NCI-H69 (cell line): Measurements from ENCODE around the gene PPP1R15B.
"Not testable (repeated sequence)": the region's sequence is repeated elsewhere in the genome, so short reads cannot be mapped to it uniquely, and the experiment has no call there.

Experiments used
- DNase-seq: peaks from one replicate; lab custom pipeline; 2025; lab: John Stamatoyannopoulos, UW

The PPP1R15B gene

DNA sequence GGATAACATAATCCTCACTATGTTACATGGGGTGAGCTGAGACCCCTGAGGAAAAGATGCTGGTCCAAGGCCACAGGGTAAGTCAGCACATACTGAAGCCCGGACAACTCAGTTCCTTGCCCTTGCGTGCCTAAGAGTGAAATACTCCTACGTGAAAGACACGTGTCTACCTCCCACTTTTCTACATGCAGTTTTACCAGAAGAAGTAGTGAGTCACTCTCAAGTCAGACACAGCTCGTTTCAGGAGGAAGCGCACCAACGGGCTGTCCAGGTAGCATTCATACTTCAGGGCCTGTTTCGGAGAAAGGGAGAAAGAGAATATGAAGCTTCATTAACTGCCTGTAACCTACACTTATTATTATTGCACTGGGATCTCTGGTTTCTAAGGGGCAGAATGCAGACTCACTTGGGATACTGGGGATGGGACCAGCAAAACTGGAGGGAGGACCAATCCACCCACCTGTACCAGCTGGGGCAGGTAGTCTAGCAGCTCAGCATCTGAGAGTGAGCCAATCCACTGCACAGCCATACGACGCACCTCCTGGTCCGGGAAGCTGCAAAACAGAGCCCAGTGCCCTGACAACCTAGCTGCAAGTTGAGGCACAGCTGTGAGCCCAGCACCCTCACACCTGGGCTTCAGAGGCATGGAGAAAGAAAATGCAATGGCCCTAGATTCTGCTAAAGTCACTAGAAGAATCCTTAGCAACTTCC lies 32.4 kb upstream of the PPP1R15B start:
- no peak for DNase-seq

DNA sequence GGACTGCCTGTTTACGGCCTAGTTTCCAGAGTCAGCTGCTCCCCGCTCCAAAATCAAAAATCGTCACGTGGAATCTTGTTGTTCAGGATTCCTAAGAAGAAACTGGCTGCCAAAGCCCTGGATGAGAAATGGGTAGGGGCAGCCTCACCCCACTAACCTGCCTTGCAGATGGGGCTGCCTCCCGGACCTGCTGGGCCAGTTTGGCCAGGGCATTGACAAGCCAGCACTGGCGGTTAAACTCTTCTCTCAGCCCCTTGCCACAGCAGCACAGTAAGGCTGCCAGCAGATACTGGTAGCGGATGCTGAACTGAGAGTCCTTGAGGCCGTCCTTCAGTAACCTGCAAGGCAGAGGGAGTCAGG lies 31.6 kb upstream of the PPP1R15B start:
- DNase-seq: peak; percentile 20

DNA sequence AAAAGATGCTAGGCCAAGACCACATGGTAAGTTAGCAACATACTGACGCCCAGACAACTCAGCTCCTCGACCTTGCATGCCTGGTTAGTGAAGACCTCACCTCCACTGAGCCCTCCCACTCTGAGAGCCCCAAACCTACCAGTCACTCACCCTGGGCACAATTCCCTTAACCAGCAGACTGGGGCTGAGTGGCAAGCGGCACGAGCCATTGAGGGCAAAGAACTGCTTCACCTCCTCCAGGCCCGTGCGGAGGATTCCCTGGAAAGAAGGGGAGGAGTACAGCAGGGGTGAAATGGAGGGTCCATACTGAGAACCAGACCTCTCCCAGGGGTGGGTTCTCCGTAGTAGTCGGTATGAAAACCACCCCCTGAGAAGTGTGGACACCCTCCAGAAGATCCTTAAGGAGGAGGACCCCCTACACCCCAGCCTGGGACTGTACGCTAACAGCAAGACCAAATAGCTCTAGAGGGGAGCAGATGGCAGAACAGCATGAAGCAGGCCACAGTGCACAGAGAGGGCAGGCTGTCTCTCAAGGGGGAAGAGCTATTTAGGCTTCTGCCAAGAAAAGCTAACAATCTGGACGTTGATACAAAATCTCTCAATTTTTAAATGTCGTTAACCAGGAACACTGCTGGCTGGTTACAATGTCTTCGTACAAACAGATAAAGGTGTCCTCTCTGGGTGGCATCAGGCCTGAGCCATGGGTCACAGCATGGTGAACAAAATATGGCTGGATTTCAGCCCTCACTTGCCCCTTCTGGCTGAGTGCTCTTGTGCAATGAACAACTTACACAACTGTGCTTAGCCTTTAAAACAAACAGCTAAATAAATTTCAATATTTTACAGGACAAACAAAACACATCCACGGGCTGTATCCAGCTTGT lies 31.0 kb upstream of the PPP1R15B start:
- peak; percentile 90 for DNase-seq

DNA sequence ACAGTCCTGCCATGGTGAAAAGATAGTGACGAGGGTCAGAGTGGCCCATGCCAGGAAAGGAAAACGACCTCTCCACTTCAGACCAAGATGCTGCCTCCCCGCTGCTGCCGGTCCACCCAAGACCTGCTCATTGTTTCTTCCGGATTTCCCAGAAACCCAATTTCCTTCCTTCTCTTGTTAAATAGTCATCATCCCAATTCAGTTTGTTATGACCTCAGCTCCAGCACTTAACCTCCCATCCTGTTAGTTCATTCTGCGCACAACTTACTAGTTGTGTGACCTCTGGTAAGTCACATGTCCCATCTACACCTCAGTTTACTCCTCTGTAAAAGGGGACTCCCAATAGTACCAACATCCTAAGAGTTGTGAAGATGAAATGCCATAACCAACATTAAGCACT lies 29.9 kb upstream of the PPP1R15B start:
- no peak for DNase-seq

DNA sequence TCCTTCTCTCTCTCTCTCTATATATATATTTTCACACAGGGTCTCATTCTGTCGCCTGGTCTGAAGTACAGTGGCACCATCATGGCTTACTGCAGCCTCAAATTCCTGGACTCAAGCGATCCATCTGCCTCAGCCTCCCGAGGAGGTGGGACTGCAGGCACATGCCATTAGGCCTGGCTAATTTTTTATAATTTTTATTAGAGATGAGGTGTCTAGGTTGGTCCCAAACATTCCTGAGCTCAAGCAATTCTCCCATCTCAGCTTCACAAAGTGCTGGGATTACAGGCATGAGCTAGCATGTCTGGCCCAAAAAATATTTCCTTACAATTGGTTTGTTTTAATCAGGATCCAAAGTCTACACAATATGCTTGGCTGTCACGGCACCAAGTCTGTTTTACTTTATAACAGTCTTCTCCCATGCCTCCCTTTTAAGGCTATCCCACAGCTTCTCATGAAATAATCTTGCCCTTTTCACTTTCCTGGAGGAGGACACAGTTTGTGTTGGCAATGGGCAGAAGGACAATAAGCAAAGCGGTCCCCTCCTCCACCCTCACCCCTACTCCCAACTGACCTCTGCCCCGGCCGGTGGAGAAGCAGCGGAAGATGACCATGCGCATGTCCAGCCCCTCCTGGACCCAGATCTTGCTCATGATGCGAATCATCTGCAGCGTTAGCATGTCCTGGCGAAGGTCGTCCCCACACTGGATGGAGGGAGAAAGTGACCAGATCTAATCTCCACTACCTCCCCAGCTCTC lies 28.2 kb upstream of the PPP1R15B start:
- DNase-seq: no peak

DNA sequence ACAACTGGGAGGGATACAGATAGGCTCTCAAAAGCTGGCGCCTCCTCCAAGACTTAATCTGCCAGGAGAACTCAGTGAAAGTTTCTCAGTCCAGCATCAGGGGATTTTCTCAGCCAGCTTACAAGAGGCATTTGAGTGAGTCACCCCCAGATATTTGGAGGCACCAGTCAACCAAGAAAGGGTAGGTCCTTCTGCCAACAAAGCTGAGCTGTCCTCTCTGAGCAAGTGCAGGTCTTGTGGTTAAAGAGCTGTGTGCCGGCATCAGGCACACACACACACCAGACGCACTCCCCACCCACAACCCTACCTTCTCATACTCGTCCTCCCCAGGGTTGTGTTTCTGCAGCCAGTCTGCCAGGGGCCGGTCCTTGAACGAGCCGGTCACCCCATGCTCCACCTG lies 27.0 kb upstream of the PPP1R15B start:
- DNase-seq: no peak

DNA sequence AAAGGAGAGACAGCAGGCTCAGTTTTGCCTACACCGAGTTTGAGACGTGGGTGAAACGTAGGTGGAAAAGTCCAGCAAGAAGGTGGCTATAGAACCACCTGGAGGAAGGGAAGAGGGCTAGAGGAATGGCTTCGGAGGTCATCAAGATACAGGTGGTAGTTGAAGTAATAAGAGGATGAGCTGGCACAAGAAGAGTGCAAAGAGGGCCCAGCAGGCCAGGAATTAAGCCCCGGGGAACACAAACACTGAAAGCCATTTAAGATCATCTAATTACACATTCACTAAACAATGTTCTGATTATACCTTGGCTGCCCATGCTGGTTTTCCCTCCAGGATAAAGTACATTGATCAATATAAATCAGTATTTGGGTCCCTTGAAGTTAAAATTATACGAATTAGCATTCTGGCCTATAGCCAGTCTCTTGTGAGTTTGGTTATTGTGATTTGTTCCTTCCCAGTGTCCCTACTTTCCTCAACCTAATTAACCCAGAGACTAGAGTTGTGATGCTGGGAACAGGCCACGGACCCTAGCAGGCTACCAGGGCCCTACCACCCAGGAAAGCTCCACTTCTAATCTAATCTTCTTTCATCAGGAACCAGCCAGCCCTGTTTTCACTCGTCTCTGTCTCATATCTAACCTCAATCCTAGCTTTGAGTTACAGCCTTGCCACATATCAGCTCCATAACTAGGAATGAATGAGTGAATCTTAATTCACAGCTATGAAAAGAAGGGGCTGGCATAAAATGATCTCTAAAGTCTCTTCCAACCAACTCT lies 26.4 kb upstream of the PPP1R15B start:
- DNase-seq: peak; percentile 95

DNA sequence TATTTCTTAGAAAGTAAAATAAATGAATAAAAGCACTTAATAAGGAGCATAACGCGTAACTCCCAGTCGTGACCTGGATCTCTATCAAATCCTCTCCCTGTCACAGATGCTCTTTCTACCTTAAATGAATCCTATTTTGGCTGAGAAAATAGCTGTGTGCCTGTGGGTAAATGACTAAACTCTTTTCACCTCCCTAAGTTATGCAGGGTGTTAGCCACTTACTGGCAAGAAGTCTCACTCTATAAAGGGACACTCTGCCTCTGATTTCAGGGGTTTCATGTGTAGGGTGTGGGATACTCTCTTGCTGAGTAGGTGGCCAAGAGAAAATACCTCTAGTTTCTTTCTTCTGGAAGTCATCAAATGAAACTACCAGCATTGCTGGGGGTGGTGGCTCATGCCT lies 24.3 kb upstream of the PPP1R15B start:
- DNase-seq: no peak

DNA sequence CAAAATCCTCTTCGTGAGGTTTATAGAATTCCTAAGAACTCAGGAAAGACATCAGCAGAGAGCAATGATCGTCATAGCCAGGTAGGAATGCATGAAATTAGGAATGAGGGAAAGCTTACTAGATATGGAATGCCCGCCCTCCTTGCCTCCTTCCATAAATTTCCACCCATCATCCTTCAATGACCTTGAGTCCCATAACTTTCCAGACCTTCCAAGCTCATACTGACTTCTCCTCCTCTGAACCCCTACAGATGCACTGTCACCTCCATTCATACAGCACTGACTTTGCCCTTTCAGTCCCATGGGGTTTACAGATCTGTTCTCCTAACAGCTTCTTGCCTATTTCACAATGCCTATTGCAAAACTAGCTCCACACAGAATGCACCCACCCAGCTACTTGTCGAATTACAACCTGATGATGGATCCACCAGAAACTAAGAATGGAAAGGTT lies 23.8 kb upstream of the PPP1R15B start:
- DNase-seq: no peak

DNA sequence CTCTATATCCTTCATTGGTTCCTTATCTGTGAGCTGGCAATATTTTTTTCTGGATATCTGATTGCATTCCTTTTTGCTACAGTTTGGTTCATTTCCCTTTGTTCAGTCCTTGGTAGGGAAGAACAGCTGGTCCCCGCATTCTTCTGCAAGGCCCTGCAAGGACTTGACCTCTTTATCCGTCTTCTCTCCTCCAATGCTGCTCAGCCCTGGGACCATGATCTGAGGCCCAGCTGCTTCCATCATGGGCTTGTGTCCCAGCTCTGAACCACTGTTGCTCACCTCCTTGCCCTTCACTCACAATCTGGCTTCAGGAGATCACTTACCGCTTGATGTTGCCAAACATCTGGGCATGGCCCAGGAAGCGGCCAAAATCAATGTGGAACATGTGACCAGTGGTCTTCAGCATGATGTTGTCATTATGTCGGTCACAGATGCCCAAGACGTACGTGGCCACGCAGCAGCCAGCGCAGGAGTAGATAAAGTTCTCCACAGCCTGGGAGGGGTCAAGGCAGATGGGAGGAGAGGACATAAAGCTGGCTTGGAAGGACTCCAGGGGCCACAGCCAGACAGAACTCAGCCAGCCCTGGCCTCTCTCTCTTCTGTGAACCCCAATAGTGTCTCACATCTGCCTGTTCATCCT lies 22.6 kb upstream of the PPP1R15B start:
- no peak for DNase-seq

DNA sequence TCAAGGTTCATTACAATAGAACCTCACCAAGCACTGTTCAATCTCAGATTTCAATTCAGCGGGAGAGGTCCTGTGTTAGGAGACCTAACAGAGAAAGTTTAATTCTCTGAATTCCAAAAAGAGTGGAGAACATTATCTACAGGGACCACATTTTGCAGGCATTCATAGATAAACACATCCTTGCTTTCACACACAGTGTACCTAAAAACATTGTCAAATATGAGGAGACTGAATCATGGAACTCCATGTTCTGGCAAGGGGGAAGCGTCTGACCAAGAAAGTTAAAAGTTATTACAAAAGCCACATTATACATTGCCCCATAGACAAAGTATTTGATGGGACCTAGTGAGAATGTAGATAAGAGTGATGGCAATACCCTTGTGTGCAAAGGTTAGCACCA lies 21.1 kb upstream of the PPP1R15B start:
- DNase-seq: no peak

DNA sequence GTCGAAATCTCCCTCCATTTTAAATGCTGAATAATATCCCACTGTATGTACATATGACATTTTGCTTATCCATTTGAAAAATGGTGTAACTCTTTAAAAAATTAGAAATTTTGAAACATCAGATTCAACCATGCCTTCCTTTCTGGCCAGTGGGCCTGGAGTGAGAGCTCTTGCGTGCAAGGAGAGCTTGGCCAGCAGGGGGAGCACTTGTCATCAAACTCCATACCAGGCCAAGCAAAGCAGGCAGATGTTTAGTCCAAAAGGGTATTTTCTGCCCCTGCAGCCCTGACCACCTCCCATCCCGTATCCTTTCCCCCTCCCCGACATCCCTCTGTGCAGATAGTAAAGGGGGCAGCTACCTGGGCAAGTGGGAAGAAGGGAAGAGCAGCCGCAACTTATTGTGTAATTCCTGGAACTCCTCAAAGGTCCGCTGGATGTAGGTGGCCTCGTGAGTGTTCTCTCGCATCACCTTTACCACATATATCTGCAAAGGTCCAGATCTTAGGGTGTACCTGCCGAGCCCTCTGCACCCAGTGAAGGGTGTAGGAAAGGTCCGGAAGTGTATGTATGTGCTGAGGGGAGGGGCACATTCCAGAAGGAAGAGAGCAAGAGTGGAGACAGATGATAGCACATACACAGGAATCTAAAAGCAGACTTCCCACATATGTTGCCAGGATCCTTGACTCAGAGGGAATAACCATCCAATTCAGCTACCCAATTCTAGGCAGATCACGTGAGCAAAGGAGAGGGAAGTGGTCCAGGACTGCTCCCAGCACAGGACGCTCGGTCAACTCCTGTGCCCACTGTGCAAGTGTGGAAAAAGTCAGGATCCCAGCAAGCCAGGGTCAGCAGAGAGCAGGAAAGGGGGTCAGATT lies 19.9 kb upstream of the PPP1R15B start:
- peak; percentile 82 for DNase-seq

DNA sequence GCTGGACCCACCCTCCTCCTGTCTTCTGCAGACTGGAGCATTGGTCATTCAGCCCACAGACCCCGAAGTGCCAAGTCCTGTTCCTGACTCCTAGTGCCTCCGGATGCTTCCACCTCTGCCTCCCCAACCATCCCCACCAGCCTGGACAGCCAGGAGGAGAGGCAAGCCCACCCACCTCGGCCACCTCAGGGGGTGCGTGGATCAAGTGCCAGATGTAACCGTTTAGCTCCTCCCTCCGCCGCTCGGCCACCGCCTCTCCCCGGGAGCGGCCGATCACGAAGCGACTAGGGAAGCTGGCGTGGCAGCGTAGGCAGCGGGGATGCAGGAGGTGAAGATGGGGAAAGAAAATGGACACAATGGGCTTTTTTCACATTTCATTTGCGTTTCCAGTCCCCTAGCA lies 18.1 kb upstream of the PPP1R15B start:
- peak; percentile 60 for DNase-seq

DNA sequence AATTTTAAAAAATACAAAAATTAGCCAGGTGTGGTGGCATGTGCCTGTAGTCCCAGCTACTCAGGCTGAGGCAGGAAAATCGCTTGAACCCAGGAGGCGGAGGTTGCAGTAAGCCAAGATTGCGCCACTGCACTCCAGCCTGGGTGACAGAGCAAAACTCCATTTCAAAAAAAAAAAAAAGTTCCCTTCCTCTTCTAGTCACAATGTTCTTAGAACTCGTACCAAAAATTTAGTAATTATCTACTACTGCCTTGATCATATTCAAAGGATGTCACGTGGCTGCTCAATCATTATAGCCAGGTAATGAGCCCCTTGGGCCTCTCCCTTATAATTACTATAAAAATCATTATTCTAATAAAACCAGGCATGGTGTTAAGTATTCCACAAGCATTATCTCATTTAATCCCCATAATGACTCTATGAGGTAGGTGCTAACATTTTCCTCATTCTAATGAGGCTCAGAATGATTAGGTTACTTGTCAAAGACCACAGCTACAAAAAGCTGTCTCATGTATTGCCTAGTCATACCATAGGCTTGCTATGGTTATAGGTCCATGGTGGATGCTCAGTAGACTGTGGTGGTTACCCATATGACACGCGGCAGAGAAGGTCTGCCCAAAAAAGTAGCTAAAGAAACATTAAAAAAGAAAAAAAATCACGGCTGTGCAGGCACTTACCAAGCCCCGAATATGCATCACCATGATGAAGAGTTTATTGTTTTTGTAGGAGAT lies 15.5 kb upstream of the PPP1R15B start:
- DNase-seq: no peak

DNA sequence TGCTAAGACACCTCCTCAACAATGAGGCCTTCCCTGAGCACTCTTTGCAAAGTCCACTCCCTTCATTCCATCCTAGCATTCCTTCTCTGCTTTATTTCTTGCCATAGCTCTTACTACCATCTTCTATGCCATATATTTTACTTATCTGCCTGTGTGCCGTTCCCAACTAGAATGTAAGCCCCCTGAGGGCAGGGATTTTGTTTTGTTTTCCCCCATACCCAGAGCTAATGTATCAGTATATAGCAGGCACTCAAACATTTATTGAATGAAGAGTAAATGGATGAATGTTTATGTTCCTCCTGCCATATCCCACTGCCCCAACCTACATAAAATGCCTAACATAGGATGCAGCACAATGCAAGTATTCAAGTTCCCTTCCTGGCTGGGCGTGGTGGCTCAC lies 14.9 kb upstream of the PPP1R15B start:
- no peak for DNase-seq

DNA sequence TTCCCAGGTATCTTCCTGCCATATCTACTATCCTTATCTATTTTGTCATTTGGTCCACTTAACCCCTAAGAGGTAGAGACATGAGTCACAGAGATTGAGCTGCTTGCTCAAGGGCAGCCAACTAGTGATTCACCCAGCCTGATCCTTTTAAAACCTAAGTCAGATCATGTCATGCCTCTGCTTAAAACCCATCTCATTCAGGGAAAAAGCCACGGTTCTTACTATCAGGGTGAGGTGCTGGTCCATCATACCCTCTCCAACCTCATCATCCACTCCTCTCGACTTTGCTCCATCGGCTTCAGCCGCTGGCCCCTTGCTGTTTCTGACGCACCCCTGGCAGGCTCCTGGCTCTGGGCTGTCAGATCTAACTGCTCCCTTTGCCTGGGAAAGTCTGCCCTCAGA lies 14.4 kb upstream of the PPP1R15B start:
- no peak for DNase-seq

DNA sequence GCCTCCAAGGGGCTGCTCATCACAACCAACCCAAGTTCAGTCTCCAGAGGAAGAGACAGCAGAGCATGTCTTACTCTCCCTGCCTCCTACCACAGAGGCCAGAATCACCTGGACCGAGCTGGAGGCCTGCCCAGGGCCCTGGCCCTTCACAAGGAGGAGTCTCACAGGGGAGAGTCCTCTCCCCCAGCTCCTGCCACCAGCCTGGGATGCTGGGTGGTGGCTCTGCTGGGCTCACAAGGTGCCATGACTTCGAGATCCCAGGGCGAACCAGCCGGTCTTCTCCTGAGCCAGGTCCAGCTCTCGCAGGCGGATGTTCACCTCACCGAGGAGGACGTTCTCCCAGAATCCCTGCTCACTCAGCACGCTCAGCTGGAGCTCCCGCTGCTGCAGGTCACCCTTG lies 13.0 kb upstream of the PPP1R15B start:
- DNase-seq: no peak

DNA sequence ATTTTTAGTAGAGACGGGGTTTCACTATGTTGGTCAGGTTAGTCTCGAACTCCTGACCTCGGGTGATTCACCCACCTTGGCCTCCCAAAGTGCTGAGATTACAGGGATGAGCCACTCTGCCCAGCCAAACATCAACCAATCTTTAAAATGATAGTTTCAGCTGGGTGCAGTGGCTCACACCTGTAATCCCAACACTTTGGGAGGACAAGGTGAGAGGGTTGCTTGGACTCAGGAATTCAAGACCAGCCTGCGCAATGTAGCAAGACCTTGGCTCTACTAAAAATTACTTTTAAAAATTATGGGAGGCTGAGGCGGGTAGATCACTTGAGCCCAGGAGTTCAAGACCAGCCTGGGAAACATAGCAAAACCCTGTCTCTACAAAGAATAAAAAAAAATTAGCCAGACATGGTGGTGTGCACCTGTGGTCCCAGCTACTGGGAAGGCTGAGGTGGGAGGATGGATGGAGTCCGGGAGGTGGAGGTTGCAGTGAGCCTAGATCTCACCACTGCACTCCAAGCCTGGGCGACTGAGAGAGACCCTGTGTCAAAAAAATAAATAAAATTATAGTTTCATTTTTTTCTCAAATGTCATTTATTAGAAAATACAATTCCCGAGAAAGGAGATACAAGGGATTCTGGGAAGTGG lies 10.6 kb upstream of the PPP1R15B start:
- DNase-seq: not testable (repeated sequence)

DNA sequence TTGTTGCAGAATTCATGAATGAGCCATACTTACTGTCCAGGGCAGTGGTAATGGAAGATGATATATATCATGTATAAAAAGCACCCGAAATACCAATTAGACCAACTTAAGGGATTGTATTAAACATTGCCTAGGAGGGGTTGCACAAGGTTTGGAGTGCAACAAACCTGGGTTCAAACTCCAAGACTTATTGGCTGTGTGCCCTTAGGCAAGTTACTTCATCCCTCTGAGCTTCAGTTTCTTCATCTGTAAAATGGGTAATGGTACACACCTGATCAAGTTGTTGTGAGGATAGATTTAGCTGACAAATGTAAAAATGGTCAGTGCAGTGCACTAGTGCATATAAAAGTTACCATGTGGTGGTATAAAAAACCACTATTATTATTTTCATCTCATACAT lies 9.8 kb upstream of the PPP1R15B start:
- no peak for DNase-seq
